Measurements from ENCODE around the gene WEE2. TPM values are rescaled to one million over a fixed set of nuclear protein-coding genes. Genes with fewer than 3 reads are reported as not detected.

Gene WEE2
- total RNA-seq, 2 donors from 2014 or later: not detected

DNA sequence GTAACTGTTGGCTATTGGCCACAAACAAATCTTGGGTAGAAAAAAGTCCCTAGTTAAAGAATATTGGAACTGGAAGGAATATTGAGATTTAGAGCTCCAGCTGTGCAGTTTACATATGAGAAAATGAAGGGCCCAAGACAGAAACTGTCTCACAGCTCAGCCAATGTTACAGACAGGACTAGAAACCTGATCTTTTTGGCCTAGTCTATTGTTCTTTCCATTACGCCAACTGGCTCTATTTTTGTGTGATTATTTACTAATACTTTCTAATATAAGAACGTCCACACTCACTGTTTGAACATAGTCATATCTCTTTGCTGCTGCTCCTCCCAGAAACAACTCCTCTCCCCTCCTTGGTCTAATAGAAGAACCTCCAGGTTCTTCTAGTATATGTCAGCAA, 1.2 kb downstream of the WEE2 start:
- 100% methylated on average over 1 of the region's 2 CpGs; no CpG with 5 or more reads in 1 of the 2 experiments for WGBS, 2 experiments (ENCODE audit: insufficient coverage in 1 of 2, insufficient read length in 1 of 2)
- Mint-ChIP-seq H3K9me3 (no peaks in the 10 kb centered on the region), H3K36me3 (ENCODE audit: low read depth) (no peaks in the 10 kb centered on the region), H3K4me3 (no peak overlapping the region), H3K4me1 (peaks cover 25% of the 10 kb centered on the region), H3K27me3 (ENCODE audit: insufficient read depth) (peaks cover 1% of the 10 kb centered on the region), H3K27ac (no peak overlapping the region)
- Histone ChIP-seq H3K4me1 (ENCODE audit: control insufficient read depth, insufficient read depth, low read length) (peaks cover 12% of the 10 kb centered on the region), H3K9me3 (ENCODE audit: control insufficient read depth, low read length) (no peaks in the 10 kb centered on the region), H3K27ac (ENCODE audit: low read depth, low read length) (no peak overlapping the region), H3K27me3 (ENCODE audit: control insufficient read depth, insufficient read depth, low read length, poor library complexity, severe bottlenecking) (no peaks in the 10 kb centered on the region), H3K9ac (ENCODE audit: extremely low read depth, low read length, poor library complexity, severe bottlenecking) (no peak overlapping the region), H3K4me3 (ENCODE audit: low read length) (no peak overlapping the region), H3K36me3 (ENCODE audit: control insufficient read depth, insufficient read depth, low read length) (no peaks in the 10 kb centered on the region)
- no peak for DNase-seq
- TF ChIP-seq CTCF (conservative IDR thresholded peaks at IDR 0.05): no peak

DNA sequence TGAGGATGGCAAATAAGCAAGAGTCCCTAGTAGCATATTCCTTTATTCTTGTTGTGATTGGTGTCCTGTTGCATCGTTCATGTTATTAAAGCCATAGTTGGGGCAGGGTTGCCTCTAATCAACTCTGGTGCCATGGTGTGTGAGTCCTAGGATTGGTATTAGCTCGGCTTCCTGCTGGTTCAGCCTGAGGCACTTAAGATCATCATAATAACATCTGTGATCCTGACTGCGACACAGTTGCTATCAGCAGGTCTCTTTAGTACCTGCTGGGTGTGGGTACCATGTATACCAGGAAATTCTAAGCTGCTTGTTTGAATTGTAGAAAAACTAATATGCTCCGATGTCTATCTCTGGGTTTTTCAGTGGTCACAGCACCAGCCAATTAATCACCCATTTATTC, 1.6 kb downstream of the WEE2 start:
- no peak for DNase-seq
- Histone ChIP-seq H3K27me3 (ENCODE audit: control insufficient read depth, insufficient read depth, low read length, poor library complexity, severe bottlenecking) (no peaks in the 10 kb centered on the region), H3K4me3 (ENCODE audit: low read length) (no peak overlapping the region), H3K36me3 (ENCODE audit: control insufficient read depth, insufficient read depth, low read length) (no peaks in the 10 kb centered on the region), H3K9me3 (ENCODE audit: control insufficient read depth, low read length) (no peaks in the 10 kb centered on the region), H3K4me1 (ENCODE audit: control insufficient read depth, insufficient read depth, low read length) (peaks cover 13% of the 10 kb centered on the region), H3K27ac (ENCODE audit: low read depth, low read length) (no peak overlapping the region), H3K9ac (ENCODE audit: extremely low read depth, low read length, poor library complexity, severe bottlenecking) (no peak overlapping the region)
- Mint-ChIP-seq H3K9me3 (no peaks in the 10 kb centered on the region), H3K4me1 (peaks cover 21% of the 10 kb centered on the region), H3K27ac (no peak overlapping the region), H3K36me3 (ENCODE audit: low read depth) (no peaks in the 10 kb centered on the region), H3K4me3 (no peak overlapping the region), H3K27me3 (ENCODE audit: insufficient read depth) (peaks cover 1% of the 10 kb centered on the region)
- 96% methylated on average over 4 of the region's 4 CpGs; no CpG with 5 or more reads in 1 of the 2 experiments for WGBS, 2 experiments (ENCODE audit: insufficient coverage in 1 of 2, insufficient read length in 1 of 2)
- no peak for TF ChIP-seq CTCF (conservative IDR thresholded peaks at IDR 0.05)

GRCh38 chr7:141710301-141710700, 2.1 kb downstream of the WEE2 start:
- no peaks in the 10 kb centered on the region for H3K36me3 ChIP-seq (ENCODE audit: control insufficient read depth, insufficient read depth, low read length)
- H3K36me3 Mint-ChIP-seq (ENCODE audit: low read depth): no peaks in the 10 kb centered on the region
- H3K4me3 ChIP-seq (ENCODE audit: low read length): no peak overlapping the region
- H3K9ac ChIP-seq (ENCODE audit: extremely low read depth, low read length, poor library complexity, severe bottlenecking): no peak overlapping the region
- H3K4me3 Mint-ChIP-seq: no peak overlapping the region
- no peak overlapping the region for H3K27ac ChIP-seq (ENCODE audit: low read depth, low read length)
- H3K27me3 ChIP-seq (ENCODE audit: control insufficient read depth, insufficient read depth, low read length, poor library complexity, severe bottlenecking): no peaks in the 10 kb centered on the region
- WGBS, 2 experiments (ENCODE audit: insufficient coverage in 1 of 2, insufficient read length in 1 of 2): 71 to 86% methylated on average over 1 of the region's 1 CpG
- no peak for DNase-seq
- H3K27ac Mint-ChIP-seq: no peak overlapping the region
- H3K4me1 ChIP-seq (ENCODE audit: control insufficient read depth, insufficient read depth, low read length): peaks cover 12% of the 10 kb centered on the region
- H3K4me1 Mint-ChIP-seq: peaks cover 15% of the 10 kb centered on the region
- no peaks in the 10 kb centered on the region for H3K9me3 Mint-ChIP-seq
- TF ChIP-seq CTCF (conservative IDR thresholded peaks at IDR 0.05): peak; percentile 27
- peaks cover 1% of the 10 kb centered on the region for H3K27me3 Mint-ChIP-seq (ENCODE audit: insufficient read depth)
- H3K9me3 ChIP-seq (ENCODE audit: control insufficient read depth, low read length): no peaks in the 10 kb centered on the region

All from endodermal cell (in vitro differentiated cells).